IMR-90 (cell line): ENCODE results near the gene TFDP2. TPM values are rescaled to one million over a fixed set of nuclear protein-coding genes. Genes with fewer than 3 reads are reported as not detected.

Experiments
- ATAC-seq: fragments of 200-7000 bp; cut with Tn5 transposase; 2 replicates; pipeline ENCODE4 v1.9.1; 2020; ENCODE audit warnings: low read depth, mild to moderate bottlenecking, moderate library complexity
- BruUV-seq: library from RNA; stranded (reverse); fragments of 400-500 nt; replicated peaks from 2 replicates; lab custom pipeline; 2021; lab: Mats Ljungman, UMichigan
- CTCF ChIA-PET: fragments of 300-600 bp; formaldehyde crosslinking; extraction: SDS; loops from one replicate; lab custom pipeline; 2021; ENCODE audit warnings: antibody characterized with exemption; lab: Yijun Ruan, JAX
- POLR2A ChIA-PET: fragments of 300-600 bp; sonication (Branson Sonifier 250); formaldehyde crosslinking; loops from one replicate; lab custom pipeline; 2022; ENCODE audit warnings: antibody characterized with exemption; ENCODE audit not compliant: unreplicated experiment; lab: Charles Lee
- DNase-seq: peaks from one replicate; pipeline ENCODE4 v3.0.0; 2013
- H2AFZ ChIP-seq: replicated peaks from 2 replicates; pipeline ENCODE3; 2013; ENCODE audit warnings: low read length, mild to moderate bottlenecking; ENCODE audit not compliant: poor library complexity
- H2AK5ac ChIP-seq: 2 replicates; pipeline ENCODE4 v1.6.1; 2013; ENCODE audit warnings: low read depth, low read length, inconsistent platforms
- H2AK9ac ChIP-seq: replicated peaks from 2 replicates; pipeline ENCODE3; 2013; ENCODE audit warnings: mild to moderate bottlenecking, low read depth, low read length, moderate library complexity; ENCODE audit not compliant: poor library complexity
- H2BK120ac ChIP-seq: 2 replicates; pipeline ENCODE4 v1.6.1; 2013; ENCODE audit warnings: low read depth, low read length, inconsistent platforms
- H2BK15ac ChIP-seq: 3 replicates; pipeline ENCODE4 v1.6.1; 2013; ENCODE audit warnings: low read depth, low read length, inconsistent platforms
- H2BK20ac ChIP-seq: 2 replicates; pipeline ENCODE4 v1.6.1; 2013; ENCODE audit warnings: low read depth, mild to moderate bottlenecking, inconsistent platforms, low read length, moderate library complexity
- H2BK5ac ChIP-seq: 2 replicates; pipeline ENCODE4 v1.6.1; 2013; ENCODE audit warnings: mild to moderate bottlenecking, low read depth, low read length, inconsistent platforms; ENCODE audit not compliant: poor library complexity, severe bottlenecking
- H3K14ac ChIP-seq: replicated peaks from 2 replicates; pipeline ENCODE4 v1.6.1; 2013; ENCODE audit warnings: low read depth, low read length, inconsistent platforms
- H3K18ac ChIP-seq: 2 replicates; pipeline ENCODE4 v1.6.1; 2013; ENCODE audit warnings: low read depth, low read length, control low read depth
- H3K23ac ChIP-seq: 2 replicates; pipeline ENCODE4 v1.6.1; 2013; ENCODE audit warnings: low read depth, low read length, inconsistent platforms
- H3K27ac ChIP-seq: 2 replicates; pipeline ENCODE4 v1.5.1; 2013; ENCODE audit warnings: mild to moderate bottlenecking, control low read depth, low read length; ENCODE audit not compliant: insufficient read depth
- H3K27me3 ChIP-seq: 2 replicates; pipeline ENCODE4 v1.6.1; 2013; ENCODE audit warnings: low read length; ENCODE audit not compliant: control insufficient read depth, insufficient read depth
- H3K36me3 ChIP-seq: 2 replicates; pipeline ENCODE4 v1.6.1; 2013; ENCODE audit warnings: low read length, mixed read lengths; ENCODE audit not compliant: control insufficient read depth, insufficient read depth
- H3K4ac ChIP-seq: 2 replicates; pipeline ENCODE4 v1.6.1; 2013; ENCODE audit warnings: low read depth, low read length, inconsistent platforms
- H3K4me1 ChIP-seq: 2 replicates; pipeline ENCODE4 v1.6.1; 2013; ENCODE audit warnings: low read length, mixed read lengths; ENCODE audit not compliant: control insufficient read depth, insufficient read depth
- H3K4me2 ChIP-seq: 2 replicates; pipeline ENCODE4 v1.6.1; 2013; ENCODE audit warnings: low read depth, mild to moderate bottlenecking, control low read depth, low read length, moderate library complexity
- H3K4me3 ChIP-seq: 2 replicates; pipeline ENCODE4 v1.5.1; 2013; ENCODE audit warnings: low read depth, mild to moderate bottlenecking, control low read depth, low read length, moderate library complexity; ENCODE audit not compliant: insufficient read depth
- H3K56ac ChIP-seq: 2 replicates; pipeline ENCODE4 v1.6.1; 2013; ENCODE audit warnings: low read length, inconsistent platforms; ENCODE audit not compliant: insufficient read depth; ENCODE audit errors: extremely low read depth
- H3K79me1 ChIP-seq, 2 experiments: 2 replicates each; pipeline ENCODE4 v1.6.1; 2013; ENCODE audit warnings: low read length in 2 of 2, inconsistent platforms in 1 of 2, low read depth in 1 of 2
- H3K9ac ChIP-seq: 2 replicates; pipeline ENCODE4 v1.6.1; 2013; ENCODE audit warnings: low read depth, low read length, control low read depth
- H3K9me1 ChIP-seq: 2 replicates; pipeline ENCODE4 v1.6.1; 2013; ENCODE audit warnings: low read length, inconsistent platforms; ENCODE audit not compliant: insufficient read depth
- H3K9me3 ChIP-seq: 2 replicates; pipeline ENCODE4 v1.6.1; 2013; ENCODE audit warnings: low read length; ENCODE audit not compliant: control insufficient read depth, insufficient read depth
- H4K20me1 ChIP-seq: 2 replicates; pipeline ENCODE4 v1.6.1; 2013; ENCODE audit warnings: low read length, inconsistent platforms; ENCODE audit not compliant: insufficient read depth
- H4K5ac ChIP-seq: 2 replicates; pipeline ENCODE4 v1.6.1; 2013; ENCODE audit warnings: mild to moderate bottlenecking, low read depth, low read length, control low read depth
- H4K8ac ChIP-seq, 2 experiments: 2 replicates each; pipeline ENCODE4 v1.6.1; 2013; ENCODE audit warnings: low read depth in 2 of 2, low read length in 2 of 2, control low read depth in 1 of 2, inconsistent platforms in 1 of 2
- H4K91ac ChIP-seq: 2 replicates; pipeline ENCODE4 v1.6.1; 2013; ENCODE audit warnings: low read depth, low read length, inconsistent platforms; ENCODE audit not compliant: insufficient read depth
- BHLHE40 ChIP-seq: fragments of 150-350 bp; IDR thresholded peaks from 2 replicates; pipeline ENCODE4 v1.6.1; 2016; ENCODE audit warnings: mild to moderate bottlenecking, low read depth, low read length
- CEBPB ChIP-seq: IDR thresholded peaks from 2 replicates; pipeline ENCODE4 v1.6.1; 2012; ENCODE audit warnings: low read depth, low read length, improper control_type of control experiment
- CHD1 ChIP-seq: IDR thresholded peaks from 2 replicates; pipeline ENCODE4 v1.6.1; 2012; ENCODE audit warnings: low read depth, low read length, improper control_type of control experiment
- CTCF ChIP-seq: conservative IDR thresholded peaks from 2 replicates; pipeline ENCODE4 v1.5.1; 2012; ENCODE audit warnings: mild to moderate bottlenecking, low read depth, low read length, improper control_type of control experiment
- ELK1 ChIP-seq: fragments of 150-350 bp; IDR thresholded peaks from 2 replicates; pipeline ENCODE4 v1.6.1; 2016; ENCODE audit warnings: low read depth, mild to moderate bottlenecking, low read length, moderate library complexity, borderline replicate concordance
- FOS ChIP-seq: fragments of 150-350 bp; IDR thresholded peaks from 2 replicates; pipeline ENCODE4 v1.6.1; 2016; ENCODE audit warnings: low read depth, low read length
- MXI1 ChIP-seq: IDR thresholded peaks from 2 replicates; pipeline ENCODE4 v1.6.1; 2012; ENCODE audit warnings: low read depth, mild to moderate bottlenecking, low read length, moderate library complexity, borderline replicate concordance
- NFE2L2 ChIP-seq: fragments of 150-350 bp; IDR thresholded peaks from 2 replicates; pipeline ENCODE4 v1.6.1; 2016; ENCODE audit warnings: low read depth, mild to moderate bottlenecking, low read length
- POLR2A ChIP-seq: IDR thresholded peaks from 2 replicates; pipeline ENCODE4 v1.6.1; 2012; ENCODE audit warnings: mild to moderate bottlenecking, low read depth, low read length
- RAD21 ChIP-seq: IDR thresholded peaks from 2 replicates; pipeline ENCODE4 v1.6.1; 2012; ENCODE audit warnings: low read length, improper control_type of control experiment
- RCOR1 ChIP-seq: IDR thresholded peaks from 2 replicates; pipeline ENCODE4 v1.6.1; 2012; ENCODE audit warnings: mild to moderate bottlenecking, low read length, improper control_type of control experiment; ENCODE audit not compliant: insufficient replicate concordance
- RFX5 ChIP-seq: IDR thresholded peaks from 2 replicates; pipeline ENCODE4 v1.8.0; 2012; ENCODE audit warnings: low read depth, mild to moderate bottlenecking, low read length, moderate library complexity
- SMC3 ChIP-seq: fragments of 150-350 bp; IDR thresholded peaks from 2 replicates; pipeline ENCODE4 v1.6.1; 2016; ENCODE audit warnings: low read depth, mild to moderate bottlenecking, antibody characterized with exemption, low read length, moderate library complexity
- USF2 ChIP-seq: fragments of 150-350 bp; IDR thresholded peaks from 2 replicates; pipeline ENCODE4 v1.6.1; 2017; ENCODE audit warnings: mild to moderate bottlenecking, antibody characterized with exemption, low read length, low read depth
- WGBS, 2 experiments: methylation state at CpG; one replicate each; pipeline versions ENCODE4 v1.1.5 to v1.1.7; 2013; ENCODE audit warnings: missing lambda C conversion rate in 2 of 2; ENCODE audit not compliant: insufficient read length in 1 of 2; ENCODE audit errors: extremely low coverage in 2 of 2; 5-methylcytosine and 5-hydroxymethylcytosine counted together
- dilution Hi-C: fragments of 300-500 bp; cut with HindIII; formaldehyde crosslinking; loops from one replicate; pipeline ENCODE4 v1.14.3; 2018; ENCODE audit warnings: low sequenced_read_pairs; ENCODE audit not compliant: unreplicated experiment
- in situ Hi-C: fragments of 300-500 bp; cut with MboI; formaldehyde crosslinking; loops from 3 replicates; pipeline ENCODE4 v1.14.3; 2019; ENCODE audit warnings: low sequenced_read_pairs, inconsistent platforms, mixed read lengths
- intact Hi-C: fragments of 100-400 bp; cut with micrococcal nuclease; formaldehyde crosslinking; loops from 2 replicates; pipeline ENCODE4 v1.10.0; 2022
- polyA plus RNA-seq, 3 experiments: library from polyadenylated mRNA; depleted of rRNA; stranded (reverse); fragments of >200 nt; gene quantifications; 2 replicates each; pipeline ENCODE4 v1.2.3, GENCODE V29; 2012; ENCODE audit warnings: low replicate concordance in 1 of 3
- total RNA-seq: library from RNA; depleted of rRNA; stranded (reverse); fragments of >200 nt; gene quantifications from 2 replicates; pipeline ENCODE4 v1.2.3, GENCODE V29; 2012

The TFDP2 gene
- total and polyA plus RNA-seq, 2 of the 4 experiments (the other 2 are of a cell fraction): 10.7 to 23.7 TPM

GRCh38 chr3:142168514-142168913 is 19.2 kb upstream of the TFDP2 start:
- dilution Hi-C loops: no loop called here

More at GRCh38 chr3:142168514-142168913, 19.2 kb upstream of the TFDP2 start:
- Histone ChIP-seq H3K27ac (no peak overlapping the region), H3K23ac (no peak overlapping the region), H2BK20ac (no peak overlapping the region), H3K4me3 (no peak overlapping the region), H4K8ac (no peak overlapping the region), H3K36me3 (peaks cover 19% of the 10 kb centered on the region), H2AK9ac (no peak overlapping the region), H3K4me1 (peaks cover 2% of the 10 kb centered on the region; the same call in 1 of the 2 replicates), H2BK120ac (no peak overlapping the region), H2AFZ (no peak overlapping the region), H4K5ac (no peak overlapping the region), H3K9me1 (0 out of 2 replicates have a peak, but pooled peaks cover 3% of the 10 kb centered on the region), H2BK5ac (no peak overlapping the region), H3K79me1 (no peaks in the 10 kb centered on the region; a peak in 1 of 4 replicates), H4K91ac (no peak overlapping the region), H3K4me2 (no peak overlapping the region), H3K56ac (no peak overlapping the region), H3K9ac (no peak overlapping the region), H4K20me1 (no peaks in the 10 kb centered on the region), H3K4ac (no peak overlapping the region), H3K18ac (no peak overlapping the region), H3K14ac (no peak overlapping the region), H3K9me3 (no peaks in the 10 kb centered on the region), H2BK15ac (no peak overlapping the region), H3K27me3 (no peaks in the 10 kb centered on the region), H2AK5ac (no peak overlapping the region)
- WGBS, 2 experiments: no CpG with 5 or more reads among the region's 3 CpGs
- in situ Hi-C loops: no loop called here
- CTCF ChIA-PET: no interaction called here
- intact Hi-C loops: no loop called here
- ATAC-seq (no peak), DNase-seq (no peak)
- POLR2A ChIA-PET: no interaction called here
- TF ChIP-seq CHD1 (no peak), RFX5 (no peak), ELK1 (no peak), POLR2A (no peak), CTCF (no peak), RCOR1 (no peak), FOS (no peak), NFE2L2 (no peak), MXI1 (no peak), BHLHE40 (no peak), CEBPB (no peak), USF2 (no peak), SMC3 (no peak), RAD21 (no peak)
- no TSS peak for BruUV-seq
